Adrenal gland (tissue), 5 donors: Measurements from ENCODE around the gene KLHL3.

Source experiments
- POLR2A ChIP-seq, 2 donors: fragments of 450-650 bp; IDR thresholded peaks; one replicate each; pipeline ENCODE4 v1.6.1; 2017; ENCODE audit warnings: antibody characterized with exemption in 2 of 2, mild to moderate bottlenecking in 2 of 2, moderate library complexity in 1 of 2
- TF ChIP-seq, protein P1 (sequence below), 6 experiments: fragments of 450-650 bp in 4 of 6; fragments of 200-600 bp in 2 of 6; sonication (generic) in 1 of 6; IDR thresholded peaks; 1 replicate in 5 of 6; 2 replicates in 1 of 6; pipeline versions ENCODE4 v1.5.1 to v1.8.0; 2016 to 2021; ENCODE audit warnings: antibody characterized with exemption in 6 of 6, mild to moderate bottlenecking in 2 of 6, moderate library complexity in 1 of 6
- donor health status: DM: no; HTN: no; CAD: no.

DNA sequence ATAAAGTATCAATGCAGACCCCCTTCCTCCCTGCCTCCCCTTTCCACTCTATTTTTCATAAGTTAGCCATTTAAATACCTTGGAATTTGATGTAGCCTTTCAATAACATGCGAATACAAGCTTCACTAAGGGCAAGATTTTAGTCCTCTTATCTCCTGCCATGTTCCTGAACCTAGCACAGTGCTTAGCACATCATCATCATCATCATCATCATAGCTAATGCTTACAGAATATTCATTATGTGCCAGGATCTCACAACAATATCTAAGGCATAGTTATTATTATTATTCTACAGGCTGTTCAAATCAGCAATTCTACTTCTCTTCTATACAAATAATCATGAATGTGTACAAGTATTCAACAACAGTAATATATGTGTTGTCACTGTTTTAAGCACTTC is 20.4 kb downstream of the KLHL3 start:
- TF ChIP-seq, protein P1, sequence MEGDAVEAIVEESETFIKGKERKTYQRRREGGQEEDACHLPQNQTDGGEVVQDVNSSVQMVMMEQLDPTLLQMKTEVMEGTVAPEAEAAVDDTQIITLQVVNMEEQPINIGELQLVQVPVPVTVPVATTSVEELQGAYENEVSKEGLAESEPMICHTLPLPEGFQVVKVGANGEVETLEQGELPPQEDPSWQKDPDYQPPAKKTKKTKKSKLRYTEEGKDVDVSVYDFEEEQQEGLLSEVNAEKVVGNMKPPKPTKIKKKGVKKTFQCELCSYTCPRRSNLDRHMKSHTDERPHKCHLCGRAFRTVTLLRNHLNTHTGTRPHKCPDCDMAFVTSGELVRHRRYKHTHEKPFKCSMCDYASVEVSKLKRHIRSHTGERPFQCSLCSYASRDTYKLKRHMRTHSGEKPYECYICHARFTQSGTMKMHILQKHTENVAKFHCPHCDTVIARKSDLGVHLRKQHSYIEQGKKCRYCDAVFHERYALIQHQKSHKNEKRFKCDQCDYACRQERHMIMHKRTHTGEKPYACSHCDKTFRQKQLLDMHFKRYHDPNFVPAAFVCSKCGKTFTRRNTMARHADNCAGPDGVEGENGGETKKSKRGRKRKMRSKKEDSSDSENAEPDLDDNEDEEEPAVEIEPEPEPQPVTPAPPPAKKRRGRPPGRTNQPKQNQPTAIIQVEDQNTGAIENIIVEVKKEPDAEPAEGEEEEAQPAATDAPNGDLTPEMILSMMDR (IDR thresholded peaks at IDR 0.05) = no peak
- no peak for TF ChIP-seq POLR2A (IDR thresholded peaks at IDR 0.05)
